IPS DF 19.7 (cell line): ENCODE measurements around the gene HPF1.
"Not testable (repeated sequence)": the region's sequence is repeated elsewhere in the genome, so short reads cannot be mapped to it uniquely, and the experiment has no call there.

Source experiments
- DNase-seq: peaks from one replicate; pipeline ENCODE4 v3.0.0-alpha.2; 2013; ENCODE audit warnings: low read depth, low spot score

HPF1 gene

DNA sequence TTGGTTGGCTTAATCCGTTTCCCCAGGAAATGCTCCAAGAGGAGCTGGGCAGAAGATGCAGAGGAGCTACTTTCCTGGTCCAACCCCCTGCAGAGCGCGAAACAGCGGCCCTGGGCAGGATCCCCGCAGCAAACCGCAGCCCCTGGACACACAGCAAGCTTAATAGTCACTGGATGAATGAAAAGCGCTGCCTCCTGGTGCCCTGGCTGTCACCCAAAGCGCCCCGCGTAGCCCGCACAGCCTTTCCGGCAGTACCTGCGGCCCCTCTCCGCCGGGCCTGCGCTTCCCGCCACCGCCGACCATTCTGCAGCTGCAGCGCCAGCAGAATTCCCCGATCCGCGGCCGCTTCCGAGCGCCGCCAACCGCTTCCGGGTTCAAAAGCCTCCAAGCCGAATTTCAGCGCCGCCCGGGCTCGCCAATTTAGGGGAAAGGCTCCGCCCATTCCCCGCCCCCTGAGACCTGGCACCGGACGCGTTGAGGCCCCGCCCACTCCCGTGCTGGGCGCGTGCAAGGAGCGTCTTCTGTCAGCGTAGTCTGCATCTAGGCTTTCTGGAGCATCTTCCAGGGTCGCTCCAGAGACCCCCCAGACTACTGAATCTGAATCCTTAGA lies at the start of gene HPF1:
TSS of gene HPF1 (minus strand) at position 370 of the 610 bp plus-strand sequence. CDS start at position 303, 67 bp downstream.
- peak; percentile 50 for DNase-seq

- not testable (repeated sequence) for DNase-seq
Measured at GRCh38 chr4:169806770-169807169, 49.0 kb upstream of the HPF1 start.

- DNase-seq: no peak
Measured at GRCh38 chr4:169803413-169803812, 45.7 kb upstream of the HPF1 start.

GRCh38 chr4:169802873-169803272 lies 45.1 kb upstream of the HPF1 start:
- DNase-seq: no peak

GRCh38 chr4:169800541-169800940 lies 42.8 kb upstream of the HPF1 start:
- no peak for DNase-seq

- no peak for DNase-seq
Measured at GRCh38 chr4:169799260-169799659, 41.5 kb upstream of the HPF1 start.

DNA sequence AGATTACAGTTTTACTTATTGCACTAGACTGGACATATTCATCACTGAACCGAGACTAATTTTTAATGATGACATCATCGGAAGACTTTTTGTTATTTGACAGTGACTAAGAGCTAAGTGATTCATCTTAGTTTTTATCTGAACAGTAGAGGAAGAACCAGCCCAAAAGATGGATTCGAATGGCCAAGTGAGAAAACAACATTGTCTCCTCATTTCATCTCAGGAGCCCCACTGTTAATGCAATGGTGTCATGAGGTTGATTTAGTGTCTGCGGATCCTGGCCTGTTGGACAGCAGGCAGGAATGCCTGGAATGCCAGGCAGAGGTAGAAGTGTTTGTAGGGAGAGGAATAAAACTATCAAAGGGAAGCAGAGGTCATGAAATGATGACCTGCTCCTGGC lies 37.8 kb upstream of the HPF1 start:
- no peak for DNase-seq

DNA sequence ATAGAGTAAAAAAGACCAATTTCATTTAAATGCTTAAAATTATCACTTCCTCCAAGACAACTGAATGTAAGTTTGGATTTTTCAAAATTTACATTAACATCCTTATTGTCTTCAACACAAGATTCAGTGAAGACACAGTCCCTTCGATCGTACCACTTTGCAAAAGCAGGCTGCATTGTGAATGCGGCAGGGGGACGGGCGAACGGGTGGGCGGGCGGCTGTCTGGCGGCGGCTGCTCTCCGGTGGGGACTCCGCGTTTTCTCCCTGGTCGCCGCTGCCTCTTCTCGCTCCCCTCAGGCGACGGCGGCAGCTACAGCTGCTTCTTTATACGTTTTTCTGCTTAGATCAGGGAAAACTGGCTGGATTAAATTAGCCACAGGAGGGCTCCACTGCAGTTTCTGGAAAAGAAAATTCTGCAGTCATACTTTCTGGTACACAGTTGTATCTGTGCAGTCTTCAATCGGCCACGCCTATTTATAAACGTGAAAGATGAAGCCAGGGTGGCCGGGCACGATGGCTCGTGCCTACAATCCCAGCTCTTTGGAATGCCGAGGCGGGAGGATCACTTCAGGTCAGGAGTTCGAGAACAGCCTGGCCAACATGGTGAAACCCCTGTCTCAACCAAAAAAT lies 33.9 kb upstream of the HPF1 start:
- DNase-seq: peak; percentile 42

GRCh38 chr4:169791062-169791461 lies 33.3 kb upstream of the HPF1 start:
- no peak for DNase-seq

- no peak for DNase-seq
Measured at GRCh38 chr4:169774466-169775445, 17.0 kb upstream of the HPF1 start.

DNA sequence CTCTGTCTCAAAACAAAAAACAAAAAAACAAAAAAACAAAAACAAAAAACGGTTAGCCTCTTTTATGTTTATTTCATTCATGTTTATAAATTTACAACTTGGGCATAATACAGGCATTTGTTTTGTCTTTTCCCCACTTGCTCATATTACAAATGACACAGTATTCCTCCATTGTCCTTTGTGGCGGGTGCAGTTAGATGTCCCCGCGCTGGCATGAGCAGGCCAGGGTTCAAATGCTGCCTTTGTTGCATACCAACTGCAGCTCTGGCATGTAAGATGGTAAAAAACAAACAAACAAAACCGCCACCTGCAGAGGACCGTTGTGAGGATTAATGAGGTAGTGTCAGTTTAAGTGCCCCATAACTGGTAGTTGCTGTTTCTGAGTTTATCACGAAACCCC lies 16.1 kb upstream of the HPF1 start:
- DNase-seq: no peak

DNA sequence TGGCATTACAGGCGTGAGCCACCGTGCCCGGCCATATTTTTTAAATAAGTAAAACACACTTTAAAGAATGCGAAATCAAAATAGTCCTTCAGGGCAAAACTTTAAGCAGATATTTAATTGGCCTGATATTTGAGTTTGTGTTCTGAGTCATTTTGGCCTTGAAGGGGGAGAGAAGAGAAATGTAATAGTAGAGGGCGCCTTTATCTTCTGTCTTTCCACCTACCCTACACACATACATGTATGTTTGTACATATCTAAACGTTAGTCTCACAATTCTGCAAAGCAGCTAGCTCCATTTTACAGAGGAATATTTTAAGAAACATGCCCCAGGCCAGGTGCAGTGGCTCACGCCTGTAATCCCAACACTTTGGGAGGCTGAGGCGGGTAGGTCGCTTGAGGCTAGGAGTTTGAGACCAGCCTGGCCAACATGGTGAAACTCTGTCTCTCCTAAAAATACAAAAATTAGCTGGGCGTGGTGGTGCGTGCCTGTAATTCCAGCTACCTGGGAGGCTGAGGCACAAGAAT lies 13.9 kb upstream of the HPF1 start:
- not testable (repeated sequence) for DNase-seq

DNA sequence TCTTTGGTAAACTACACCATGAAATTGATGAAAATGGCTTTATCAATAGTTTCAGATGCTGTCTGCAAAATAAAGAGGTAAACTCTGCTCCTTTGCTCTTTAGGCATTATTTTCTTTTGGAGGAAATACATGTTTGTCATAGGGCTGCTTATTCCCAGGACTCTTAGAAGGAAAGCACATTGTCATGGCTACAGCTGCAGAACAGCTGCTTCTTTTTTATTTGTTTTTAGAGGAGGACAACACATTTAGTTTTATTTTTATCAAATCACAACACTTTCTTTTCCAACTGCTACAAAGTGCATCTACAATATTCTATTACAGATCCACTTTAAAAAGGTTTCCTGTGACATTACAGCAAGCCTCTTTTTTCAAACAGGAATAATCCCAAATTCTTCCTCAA lies 12.7 kb upstream of the HPF1 start:
- DNase-seq: no peak

- no peak for DNase-seq
Measured at GRCh38 chr4:169768385-169768784, 10.6 kb upstream of the HPF1 start.

- DNase-seq: no peak
Measured at GRCh38 chr4:169766741-169767140, 9.0 kb upstream of the HPF1 start.

DNA sequence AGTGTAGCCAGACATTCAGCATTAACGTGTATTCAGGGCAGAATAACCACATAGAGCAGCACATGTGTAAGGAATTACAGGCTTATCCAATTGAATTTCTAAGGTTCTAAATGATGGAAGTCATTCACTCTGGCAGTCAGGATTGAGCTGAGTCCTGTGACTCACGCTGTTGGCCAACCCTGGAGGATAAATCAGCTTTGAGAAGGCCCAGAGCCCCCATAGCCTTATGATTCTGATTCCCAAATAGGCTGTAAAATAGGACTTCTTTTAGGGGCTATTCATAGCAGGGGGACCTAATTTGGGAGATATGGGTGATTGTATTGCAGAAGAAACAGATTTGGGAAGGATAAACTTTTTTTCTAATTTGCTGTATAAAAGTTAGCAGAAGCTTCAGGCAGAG lies 8.1 kb upstream of the HPF1 start:
- DNase-seq: no peak

DNA sequence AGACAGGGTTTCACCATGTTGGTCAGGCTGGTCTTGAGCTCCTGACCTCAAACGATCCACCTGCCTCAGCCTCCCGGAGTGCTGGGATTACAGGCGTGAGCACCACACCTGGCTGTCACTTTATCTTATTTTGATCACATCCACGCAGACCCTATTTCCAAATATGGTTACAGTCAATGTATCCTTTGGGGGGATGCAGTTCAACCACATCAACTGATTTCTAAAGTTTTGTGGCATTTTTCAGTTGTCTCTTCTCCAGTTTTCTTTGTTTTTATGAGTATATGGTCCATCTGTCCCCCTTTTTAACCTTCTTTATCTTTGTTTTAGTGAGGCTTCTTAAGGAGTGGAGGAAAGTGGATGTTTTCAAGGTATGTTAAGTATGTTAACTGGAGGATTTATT lies 4.1 kb upstream of the HPF1 start:
- no peak for DNase-seq

GRCh38 chr4:169758401-169758962 lies 738 bp upstream of the HPF1 start:
- no peak for DNase-seq

GRCh38 chr4:169756971-169757574 lies 671 bp downstream of the HPF1 start:
- no peak for DNase-seq

DNA sequence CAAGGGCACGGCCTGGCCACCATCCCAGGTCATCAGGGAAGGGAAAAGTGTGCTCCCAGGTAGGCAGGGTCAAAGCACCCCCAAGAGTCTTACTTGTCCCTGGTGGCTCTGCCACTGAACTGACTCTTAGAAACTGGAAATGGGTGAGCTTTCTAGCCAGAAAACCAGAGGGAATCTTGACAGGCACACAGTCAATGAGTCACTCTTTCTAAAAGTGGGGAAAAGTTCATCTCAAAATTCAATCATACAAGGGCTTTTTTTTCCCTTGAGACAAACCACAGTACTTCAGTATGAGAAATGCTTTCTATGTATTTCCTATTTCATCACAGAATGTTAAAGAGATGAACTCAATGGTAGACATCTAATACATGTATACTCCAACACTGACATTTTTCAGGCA lies 12.5 kb downstream of the HPF1 start:
- no peak for DNase-seq

GRCh38 chr4:169744601-169745000 lies 13.1 kb downstream of the HPF1 start:
- no peak for DNase-seq
